DMS79 (cell line): ENCODE data around the gene SLC9A9.

Experiments used
- DNase-seq: peaks from one replicate; lab custom pipeline; 2025; lab: John Stamatoyannopoulos, UW

SLC9A9 gene

GRCh38 chr3:143757691-143758090, 90.6 kb downstream of the SLC9A9 start:
- no peak for DNase-seq

DNA sequence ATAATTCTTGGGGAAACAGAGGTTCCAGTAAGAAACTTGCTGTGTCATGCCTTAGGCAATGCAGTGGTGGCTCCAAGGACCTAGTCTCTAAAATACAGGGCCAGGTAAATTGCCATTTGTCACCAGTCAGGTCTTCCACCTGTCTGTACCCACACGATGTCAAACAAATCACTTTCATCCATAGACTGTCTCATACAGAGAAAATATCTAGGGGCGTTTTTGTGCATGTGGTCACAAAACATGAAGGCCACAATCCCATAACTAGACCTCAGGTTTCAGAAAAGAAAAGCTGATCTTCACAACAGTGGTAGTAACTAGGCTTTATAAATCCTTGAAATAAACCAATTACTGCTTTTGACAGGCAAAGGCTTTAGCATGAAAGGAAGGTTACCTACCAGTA, 92.3 kb downstream of the SLC9A9 start:
- DNase-seq, result no peak

DNA sequence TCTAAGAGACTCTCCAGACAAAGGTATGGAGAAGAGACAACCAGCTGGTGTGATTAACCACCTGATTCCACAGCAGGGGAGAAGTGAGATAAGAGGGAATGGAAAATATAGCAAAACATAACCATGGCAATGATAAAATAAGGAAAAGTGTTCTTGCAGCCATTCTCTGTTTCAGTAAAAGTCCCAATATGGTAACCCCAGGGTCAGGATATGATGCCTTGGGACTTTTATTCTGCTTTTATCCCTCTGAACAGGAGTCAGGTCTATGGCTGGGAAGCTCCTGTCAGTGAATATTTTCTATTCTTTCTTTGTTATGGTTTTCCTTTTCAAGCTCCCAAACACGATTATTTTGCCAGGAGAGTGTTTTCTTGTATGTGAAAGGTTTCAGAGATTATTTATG, 94.2 kb downstream of the SLC9A9 start:
- no peak for DNase-seq

DNA sequence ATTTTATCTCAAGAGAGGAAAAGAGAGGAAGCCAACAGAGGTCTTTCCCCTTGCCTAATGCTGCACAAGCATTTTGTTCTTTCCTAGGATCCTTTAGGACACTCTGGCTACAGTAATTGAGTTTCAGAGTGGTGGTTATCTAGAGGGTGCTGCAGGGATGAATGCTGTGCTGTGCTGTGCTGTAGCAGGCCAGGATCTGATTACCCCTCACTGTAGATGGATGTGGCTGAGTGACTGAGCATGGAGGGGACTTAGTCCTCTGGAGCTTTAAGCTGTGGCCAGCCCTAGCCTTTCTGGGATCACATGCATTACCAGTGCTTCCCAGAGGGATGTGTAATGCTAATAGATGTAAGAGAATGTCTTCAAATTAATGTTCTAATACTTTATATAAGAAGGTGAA, 94.8 kb downstream of the SLC9A9 start:
- no peak for DNase-seq

DNA sequence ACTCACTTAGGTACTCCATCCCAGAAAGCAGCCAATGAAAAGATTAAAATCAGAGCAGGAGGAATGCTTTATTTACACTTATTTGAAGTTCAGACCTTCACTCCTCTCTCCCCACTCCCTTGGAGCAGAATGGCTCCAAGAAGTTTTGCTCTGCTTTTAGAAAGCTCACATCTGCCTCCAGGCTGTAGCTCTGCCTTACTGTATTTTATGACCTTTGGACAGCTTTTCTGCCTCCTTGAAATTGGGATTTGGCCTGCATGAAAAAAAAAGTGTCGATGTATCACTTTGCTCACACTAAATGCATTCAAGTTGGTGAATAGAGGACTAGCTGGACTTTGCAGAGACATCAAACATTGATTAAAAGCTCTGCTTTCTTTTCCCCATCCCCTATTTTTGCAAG, 95.3 kb downstream of the SLC9A9 start:
- DNase-seq, result no peak

GRCh38 chr3:143751643-143752178, 96.6 kb downstream of the SLC9A9 start:
- DNase-seq, result no peak

- DNase-seq, result no peak
These were observed 97.4 kb downstream of the SLC9A9 start for GRCh38 chr3:143750841-143751240.

GRCh38 chr3:143749926-143750325, 98.3 kb downstream of the SLC9A9 start:
- DNase-seq, result no peak

DNA sequence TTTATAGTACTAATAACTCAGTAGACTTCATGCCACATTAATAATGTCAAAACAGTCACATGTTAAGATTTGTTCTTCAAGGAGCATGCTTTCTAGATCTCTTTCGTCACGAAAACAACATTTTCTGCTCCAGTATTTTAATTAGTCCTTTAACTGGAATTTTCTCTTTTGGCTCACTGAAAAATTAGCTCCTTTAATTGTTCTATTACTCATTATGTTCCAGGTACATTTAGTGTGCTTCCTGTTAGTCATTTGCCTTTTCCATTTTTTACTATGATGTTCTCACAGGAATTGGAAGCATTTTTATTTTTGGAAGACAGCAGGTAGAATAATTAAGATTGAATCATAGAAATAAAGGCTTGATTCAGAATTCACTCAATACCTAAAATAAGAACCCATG, 111.2 kb downstream of the SLC9A9 start:
- DNase-seq, result no peak

DNA sequence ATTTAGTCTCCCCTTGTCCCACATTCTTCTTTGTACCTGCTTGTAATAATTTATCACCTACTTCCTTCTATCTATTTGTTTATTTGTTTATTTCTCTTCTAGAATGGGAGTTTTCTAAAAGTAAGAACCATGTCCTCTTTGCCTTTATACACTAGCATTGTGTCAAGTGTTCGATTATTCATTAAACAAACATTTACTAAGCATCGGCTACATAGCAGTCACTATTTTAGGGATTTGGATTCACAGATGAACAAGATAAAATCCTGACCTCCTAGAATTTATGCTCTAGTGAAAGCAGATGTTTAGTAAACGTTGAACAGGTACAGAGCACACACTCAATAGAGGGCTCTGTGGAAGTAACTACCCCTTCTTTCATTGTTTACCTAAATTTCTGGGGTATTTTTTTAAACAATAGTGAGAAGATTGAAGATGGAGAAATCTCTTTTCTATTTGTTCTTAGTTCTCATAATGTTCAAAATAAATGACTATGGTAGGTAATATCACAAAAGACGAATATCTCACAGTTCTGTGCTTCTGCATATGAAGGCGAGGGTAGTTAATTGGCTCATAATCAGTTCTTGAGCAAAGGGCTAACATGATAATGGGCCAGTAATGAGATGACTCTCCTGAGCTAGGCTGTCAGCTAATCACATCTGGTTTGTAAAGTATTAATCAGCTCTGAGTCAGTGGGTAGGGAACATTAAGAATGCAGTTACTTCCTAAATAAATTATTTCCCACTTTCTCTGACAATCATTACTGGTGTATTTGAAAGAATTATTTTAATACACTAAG, 111.9 kb downstream of the SLC9A9 start:
- DNase-seq, result no peak

DNA sequence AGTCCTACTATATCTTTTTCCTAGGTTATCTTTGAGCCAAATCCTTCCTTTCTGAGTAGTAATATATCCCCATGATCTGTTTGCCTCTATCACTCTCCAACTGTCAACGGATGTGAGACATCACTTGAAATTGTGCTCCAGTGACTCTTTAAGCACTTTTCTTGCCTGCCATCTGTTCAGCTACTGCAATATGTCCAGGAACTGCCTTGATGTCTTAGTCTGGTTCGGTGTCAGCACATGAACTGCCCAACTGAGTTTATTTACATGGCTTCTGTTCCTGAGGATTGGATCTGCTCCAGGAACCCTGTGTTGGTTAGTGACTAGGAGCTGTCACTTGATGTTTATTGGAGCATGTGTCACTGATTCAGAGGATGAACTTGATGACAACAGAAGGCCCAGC, 116.5 kb downstream of the SLC9A9 start:
- no peak for DNase-seq

- DNase-seq, result no peak
These were observed 116.9 kb downstream of the SLC9A9 start for GRCh38 chr3:143731320-143731719.

GRCh38 chr3:143727391-143727790, 120.9 kb downstream of the SLC9A9 start:
- DNase-seq, result no peak

DNA sequence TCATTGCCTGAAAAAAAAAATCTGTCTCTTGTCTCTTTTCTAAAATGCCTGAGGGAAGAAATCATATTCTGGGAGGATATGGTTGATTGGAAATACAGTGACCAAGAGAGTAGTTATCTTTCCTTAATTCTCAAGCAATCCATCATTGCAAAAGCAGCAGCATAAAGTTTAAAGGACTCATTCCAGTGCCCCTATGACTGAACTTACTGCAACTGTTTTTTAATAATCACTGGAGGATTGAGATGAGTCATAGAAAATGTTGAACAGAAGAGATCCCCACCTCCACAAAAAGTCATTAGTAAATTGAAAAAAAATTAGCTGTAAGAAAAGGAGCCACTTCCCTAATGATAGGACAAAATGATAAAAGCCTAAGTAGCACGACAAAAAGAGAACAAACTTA, 121.5 kb downstream of the SLC9A9 start:
- DNase-seq, result no peak

GRCh38 chr3:143720381-143720780, 127.9 kb downstream of the SLC9A9 start:
- no peak for DNase-seq

GRCh38 chr3:143718463-143718862, 129.8 kb downstream of the SLC9A9 start:
- no peak for DNase-seq

- no peak for DNase-seq
These were observed 131.5 kb downstream of the SLC9A9 start for GRCh38 chr3:143716731-143717130.

DNA sequence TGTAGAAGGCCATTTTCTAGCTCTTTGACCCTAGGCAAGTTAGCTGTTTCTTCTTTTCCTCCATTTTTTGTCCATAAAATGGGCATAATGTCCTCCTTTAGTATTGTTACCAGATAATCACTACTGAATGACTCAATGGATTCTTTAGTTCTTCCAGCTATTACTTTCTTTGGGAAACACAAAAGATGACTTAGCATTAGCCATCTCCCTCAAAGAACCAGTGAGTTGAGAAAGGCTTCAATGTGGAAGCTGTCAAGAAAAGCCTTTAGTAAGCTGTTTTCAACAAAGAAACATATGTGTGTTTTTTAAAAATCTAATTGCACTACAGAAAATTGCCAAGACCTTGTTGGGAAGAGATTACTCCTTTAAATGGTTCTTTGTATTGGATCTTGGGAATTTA, 135.7 kb downstream of the SLC9A9 start:
- no peak for DNase-seq

- DNase-seq, result no peak
These were observed 140.4 kb downstream of the SLC9A9 start for GRCh38 chr3:143707848-143708247.

GRCh38 chr3:143700431-143700975, 147.8 kb downstream of the SLC9A9 start:
- no peak for DNase-seq

- no peak for DNase-seq
These were observed 148.8 kb downstream of the SLC9A9 start for GRCh38 chr3:143699424-143699823.

- DNase-seq, result no peak
These were observed 149.5 kb downstream of the SLC9A9 start for GRCh38 chr3:143698682-143699303.

GRCh38 chr3:143697975-143698374, 150.3 kb downstream of the SLC9A9 start:
- no peak for DNase-seq
